Mesendoderm (in vitro differentiated cells): ENCODE measurements around the gene SUMO2.
"Not testable (repeated sequence)": the region's sequence is repeated elsewhere in the genome, so short reads cannot be mapped to it uniquely, and the experiment has no call there.

ENCODE experiments used
- DNase-seq: peaks from one replicate; pipeline ENCODE4 v3.0.0; 2013
- H2AK5ac ChIP-seq: 2 replicates; pipeline ENCODE4 v1.6.1; 2013; ENCODE audit warnings: low read length, inconsistent platforms
- H2BK120ac ChIP-seq: 2 replicates; pipeline ENCODE4 v1.6.1; 2013; ENCODE audit warnings: low read depth, mild to moderate bottlenecking, low read length, moderate library complexity, mixed read lengths
- H2BK15ac ChIP-seq: replicated peaks from 2 replicates; pipeline ENCODE4 v1.6.1; 2013; ENCODE audit warnings: low read depth, mild to moderate bottlenecking, moderate library complexity
- H2BK5ac ChIP-seq: 2 replicates; pipeline ENCODE4 v1.6.1; 2013; ENCODE audit warnings: low read length, inconsistent platforms
- H3K18ac ChIP-seq: 2 replicates; pipeline ENCODE4 v1.6.1; 2013; ENCODE audit warnings: mild to moderate bottlenecking, low read length, mixed read lengths
- H3K23ac ChIP-seq: one replicate; pipeline ENCODE4 v1.6.1; 2013; ENCODE audit warnings: low read length
- H3K27ac ChIP-seq: 2 replicates; pipeline ENCODE4 v1.5.1; 2013; ENCODE audit warnings: low read depth, mild to moderate bottlenecking, inconsistent platforms, low read length, moderate library complexity
- H3K27me3 ChIP-seq: 2 replicates; pipeline ENCODE4 v1.6.1; 2013; ENCODE audit warnings: low read length, control low read depth, mild to moderate bottlenecking, inconsistent platforms; ENCODE audit not compliant: insufficient read depth, poor library complexity
- H3K36me3 ChIP-seq: 2 replicates; pipeline ENCODE4 v1.6.1; 2013; ENCODE audit warnings: low read length, inconsistent platforms; ENCODE audit not compliant: control insufficient read depth, insufficient read depth
- H3K4ac ChIP-seq: one replicate; pipeline ENCODE4 v1.6.1; 2013; ENCODE audit warnings: low read depth, mild to moderate bottlenecking, low read length, moderate library complexity
- H3K4me1 ChIP-seq: 2 replicates; pipeline ENCODE4 v1.6.1; 2013; ENCODE audit warnings: low read depth, low read length, inconsistent platforms; ENCODE audit not compliant: control insufficient read depth
- H3K4me2 ChIP-seq: 2 replicates; pipeline ENCODE4 v1.6.1; 2013; ENCODE audit warnings: low read length
- H3K4me3 ChIP-seq: 2 replicates; pipeline ENCODE4 v1.5.1; 2013; ENCODE audit warnings: mild to moderate bottlenecking, low read length
- H3K56ac ChIP-seq: one replicate; pipeline ENCODE4 v1.6.1; 2013; ENCODE audit warnings: low read length
- H3K79me1 ChIP-seq: 2 replicates; pipeline ENCODE4 v1.6.1; 2013; ENCODE audit warnings: low read length, inconsistent platforms
- H3K79me2 ChIP-seq: 2 replicates; pipeline ENCODE4 v1.6.1; 2013; ENCODE audit warnings: mild to moderate bottlenecking, low read length; ENCODE audit not compliant: control insufficient read depth, insufficient read depth
- H3K9ac ChIP-seq: 2 replicates; pipeline ENCODE4 v1.6.1; 2013; ENCODE audit warnings: low read length, inconsistent platforms
- H4K5ac ChIP-seq: one replicate; pipeline ENCODE4 v1.6.1; 2013; ENCODE audit warnings: low read length
- H4K8ac ChIP-seq: one replicate; pipeline ENCODE4 v1.6.1; 2013; ENCODE audit warnings: low read depth, mild to moderate bottlenecking, control low read depth, low read length, moderate library complexity
- WGBS: extraction: QIAGEN DNeasy Blood & Tissue Kit; methylation state at CpG from one replicate; pipeline ENCODE4 v1.1.7; 2013; ENCODE audit warnings: low lambda C conversion rate, missing lambda C conversion rate; ENCODE audit not compliant: insufficient coverage; ENCODE audit errors: extremely low coverage; 5-methylcytosine and 5-hydroxymethylcytosine counted together

Gene SUMO2

GRCh38 chr17:75132018-75133000 is 50.5 kb downstream of the SUMO2 start:
- H3K23ac ChIP-seq, H2BK120ac ChIP-seq, H3K79me2 ChIP-seq, H3K79me1 ChIP-seq, H3K4me1 ChIP-seq, H2AK5ac ChIP-seq, H2BK15ac ChIP-seq, H4K5ac ChIP-seq, DNase-seq, H3K27me3 ChIP-seq, H2BK5ac ChIP-seq, H3K36me3 ChIP-seq: not testable (repeated sequence)
- Histone ChIP-seq H3K4me2 (peak overlapping the region; percentile 59), H3K18ac (peak overlapping the region; percentile 69), H3K56ac (peak overlapping the region; percentile 90), H4K8ac (peak overlapping the region; percentile 96), H3K27ac (peak overlapping the region; percentile 96), H3K4me3 (peak overlapping the region; percentile 30), H3K4ac (peak overlapping the region; percentile 87), H3K9ac (peak overlapping the region; percentile 88)
- WGBS: no CpG with 5 or more reads among the region's 40 CpGs

DNA sequence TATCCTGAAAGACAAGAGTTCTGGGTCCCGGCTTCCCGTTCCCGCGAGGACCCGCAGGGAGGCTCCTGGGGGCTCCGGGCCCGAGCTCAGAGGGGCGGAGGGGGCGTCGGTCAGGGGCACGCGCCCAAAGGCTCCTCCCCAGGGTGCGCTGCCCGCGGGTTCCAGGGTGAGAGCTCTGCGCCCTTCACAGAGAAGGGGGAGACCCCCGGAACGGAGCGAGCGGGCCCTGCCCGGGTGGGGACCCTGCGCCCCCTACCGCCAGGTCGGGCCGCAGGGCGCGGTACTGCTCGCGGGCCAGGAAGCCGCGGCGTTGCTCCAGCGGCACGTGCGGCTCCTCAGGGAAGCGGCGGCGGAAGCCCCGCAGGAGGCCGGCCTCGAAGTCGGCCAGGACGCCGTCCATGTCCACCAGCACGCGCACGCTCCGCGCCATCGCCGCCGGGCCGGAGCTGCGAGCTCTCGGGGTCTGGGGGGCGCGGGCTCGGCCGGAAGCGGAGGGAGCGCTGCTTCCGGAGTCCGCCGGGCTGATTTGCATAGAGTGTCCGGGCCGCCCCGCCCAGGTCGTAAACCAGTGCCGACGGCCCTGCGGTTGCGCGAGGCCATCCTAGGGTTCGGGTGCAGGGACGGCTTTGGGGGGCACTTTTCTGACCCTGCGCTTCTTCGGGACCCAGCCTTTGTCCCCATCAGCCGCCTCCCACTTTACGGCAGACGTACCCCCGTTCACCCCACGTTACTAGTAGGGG is 51.3 kb downstream of the SUMO2 start, which contains the start of gene NT5C:
NT5C (minus strand) TSS at position 465 of the 740 bp plus-strand sequence; CDS start at position 430, 35 bp downstream.
- Histone ChIP-seq H3K4me3 (peak within 1 kb of the TSS; percentile 70), H4K5ac (no peak within 1 kb of the TSS), H3K4me1 (peaks cover 1% of the 10 kb centered on the region), H3K27ac (peak within 1 kb of the TSS; percentile 96), H3K4me2 (peak within 1 kb of the TSS; percentile 59), H4K8ac (peak within 1 kb of the TSS; percentile 96), H3K27me3 (no peaks in the 10 kb centered on the region), H3K9ac (peak within 1 kb of the TSS; percentile 88), H3K79me2 (peaks cover 4% of the 10 kb centered on the region), H3K23ac (no peak within 1 kb of the TSS), H3K4ac (peak within 1 kb of the TSS; percentile 87), H2BK15ac (no peak within 1 kb of the TSS), H2BK5ac (no peak within 1 kb of the TSS), H3K36me3 (peaks cover 5% of the 10 kb centered on the region), H3K56ac (peak within 1 kb of the TSS; percentile 90), H2BK120ac (peak within 1 kb of the TSS; percentile 56), H2AK5ac (no peak within 1 kb of the TSS), H3K18ac (peak within 1 kb of the TSS; percentile 95), H3K79me1 (peaks cover 10% of the 10 kb centered on the region)
- WGBS: no CpG with 5 or more reads among the region's 82 CpGs
- DNase-seq: peak; percentile 91

DNA sequence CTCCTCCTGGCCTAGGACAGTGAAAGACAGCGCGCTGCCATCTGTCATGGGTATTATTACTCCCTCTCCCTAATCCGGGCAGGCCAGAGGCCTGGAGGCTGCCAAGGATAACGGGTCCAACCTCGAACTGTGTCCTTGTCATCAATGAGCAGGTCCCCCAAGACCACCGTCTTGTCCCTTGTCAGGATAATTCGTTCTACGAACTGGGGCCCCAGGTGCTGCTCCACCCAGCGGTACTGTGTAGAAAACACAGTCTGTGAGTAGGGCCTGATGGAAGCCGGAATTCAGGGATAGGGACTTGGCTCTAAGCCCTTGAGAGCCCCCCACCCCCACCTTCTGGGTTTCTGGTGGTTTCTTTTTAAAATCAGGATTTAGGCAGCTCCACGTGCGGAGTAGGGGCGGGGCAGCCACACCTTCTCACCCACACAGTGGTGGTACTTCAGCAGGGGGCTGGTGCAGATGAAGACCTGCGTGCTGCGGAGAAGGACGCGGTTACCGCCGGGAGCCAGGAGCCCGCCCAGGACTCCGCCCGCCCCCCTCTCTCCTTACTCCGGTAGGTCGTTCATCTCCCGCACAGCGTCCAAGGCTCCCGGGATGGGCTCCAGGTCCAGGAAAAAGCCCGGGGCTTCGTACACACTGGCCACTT is 52.0 kb downstream of the SUMO2 start:
- no peak overlapping the region for H3K23ac ChIP-seq
- no peak overlapping the region for H4K5ac ChIP-seq
- no peak overlapping the region for H2BK15ac ChIP-seq
- peak overlapping the region; percentile 59 for H3K4me2 ChIP-seq
- peak overlapping the region; percentile 82 for H3K4ac ChIP-seq
- H3K27me3 ChIP-seq: no peaks in the 10 kb centered on the region
- H2AK5ac ChIP-seq: no peak overlapping the region
- peak; percentile 91 for DNase-seq
- H2BK120ac ChIP-seq: peak overlapping the region; percentile 56
- H2BK5ac ChIP-seq: no peak overlapping the region
- no peak overlapping the region for H4K8ac ChIP-seq
- no CpG with 5 or more reads among the region's 29 CpGs for WGBS
- peaks cover 4% of the 10 kb centered on the region for H3K36me3 ChIP-seq
- peak overlapping the region; percentile 88 for H3K9ac ChIP-seq
- H3K56ac ChIP-seq: peak overlapping the region; percentile 90
- H3K4me1 ChIP-seq: peaks cover 1% of the 10 kb centered on the region
- H3K27ac ChIP-seq: peak overlapping the region; percentile 96
- peak overlapping the region; percentile 95 for H3K18ac ChIP-seq
- peaks cover 4% of the 10 kb centered on the region for H3K79me2 ChIP-seq
- peak overlapping the region; percentile 70 for H3K4me3 ChIP-seq
- peaks cover 10% of the 10 kb centered on the region for H3K79me1 ChIP-seq

- H3K27ac ChIP-seq: no peak overlapping the region
- peak overlapping the region; percentile 45 for H3K56ac ChIP-seq
- peak overlapping the region; percentile 88 for H3K9ac ChIP-seq
- H3K4me2 ChIP-seq: peak overlapping the region; percentile 59
- H3K4me1 ChIP-seq: peaks cover 1% of the 10 kb centered on the region
- no peak overlapping the region for H2BK15ac ChIP-seq
- H3K27me3 ChIP-seq: no peaks in the 10 kb centered on the region
- no peak overlapping the region for H3K4me3 ChIP-seq
- H2BK120ac ChIP-seq: no peak overlapping the region
- H3K79me2 ChIP-seq: peaks cover 4% of the 10 kb centered on the region
- no peak for DNase-seq
- H4K8ac ChIP-seq: no peak overlapping the region
- no CpG with 5 or more reads among the region's 24 CpGs for WGBS
- H3K4ac ChIP-seq: no peak overlapping the region
- no peak overlapping the region for H2BK5ac ChIP-seq
- H3K36me3 ChIP-seq: peaks cover 4% of the 10 kb centered on the region
- no peak overlapping the region for H3K23ac ChIP-seq
- no peak overlapping the region for H3K18ac ChIP-seq
- peaks cover 10% of the 10 kb centered on the region for H3K79me1 ChIP-seq
- no peak overlapping the region for H2AK5ac ChIP-seq
- no peak overlapping the region for H4K5ac ChIP-seq
Observed at GRCh38 chr17:75130059-75130631, 52.6 kb downstream of the SUMO2 start.

GRCh38 chr17:75129576-75129975 is 53.2 kb downstream of the SUMO2 start:
- no peak overlapping the region for H2BK5ac ChIP-seq
- no peak overlapping the region for H3K9ac ChIP-seq
- H3K4me1 ChIP-seq: peaks cover 1% of the 10 kb centered on the region
- no peak overlapping the region for H3K56ac ChIP-seq
- H2BK120ac ChIP-seq: no peak overlapping the region
- H3K79me2 ChIP-seq: peaks cover 4% of the 10 kb centered on the region
- WGBS: no CpG with 5 or more reads among the region's 9 CpGs
- H3K4me3 ChIP-seq: no peak overlapping the region
- no peak overlapping the region for H4K5ac ChIP-seq
- no peak overlapping the region for H2BK15ac ChIP-seq
- DNase-seq: no peak
- H3K23ac ChIP-seq: no peak overlapping the region
- H3K4ac ChIP-seq: no peak overlapping the region
- H4K8ac ChIP-seq: no peak overlapping the region
- no peak overlapping the region for H2AK5ac ChIP-seq
- H3K27ac ChIP-seq: no peak overlapping the region
- peaks cover 4% of the 10 kb centered on the region for H3K36me3 ChIP-seq
- H3K27me3 ChIP-seq: no peaks in the 10 kb centered on the region
- no peak overlapping the region for H3K18ac ChIP-seq
- H3K4me2 ChIP-seq: no peak overlapping the region
- peaks cover 10% of the 10 kb centered on the region for H3K79me1 ChIP-seq
